GM21576 (cell line): ENCODE data around the gene GRIK5.

Source experiments
- ATAC-seq: cut with Tn5 transposase; IDR thresholded peaks from one replicate; pipeline ENCODE4 v1.9.1; 2021; ENCODE audit warnings: mild to moderate bottlenecking, moderate library complexity; ENCODE audit not compliant: unreplicated experiment

Gene GRIK5

GRCh38 chr19:41958367-41959055 is 111.5 kb downstream of the GRIK5 start:
- ATAC-seq, result peak; percentile 46

GRCh38 chr19:41957838-41958366 is 112.1 kb downstream of the GRIK5 start:
- ATAC-seq, result no peak

GRCh38 chr19:41957161-41957837 is 112.7 kb downstream of the GRIK5 start:
- ATAC-seq, result no peak

GRCh38 chr19:41956621-41957020 is 113.4 kb downstream of the GRIK5 start:
- ATAC-seq, result no peak

GRCh38 chr19:41955521-41955920 is 114.5 kb downstream of the GRIK5 start:
- ATAC-seq, result no peak

- ATAC-seq, result no peak
Observed at GRCh38 chr19:41951686-41952172, 118.3 kb downstream of the GRIK5 start.
